ENCODE data around the gene KCNQ5. TPM values are rescaled to one million over a fixed set of nuclear protein-coding genes. Genes with fewer than 3 reads are reported as not detected.

Gene KCNQ5
- total RNA-seq, 4 donors from 2014 or later: 0.52 to 0.97 (median 0.59) TPM

GRCh38 chr6:72674842-72675241 is 53.0 kb downstream of the KCNQ5 start:
- intact Hi-C loops (cut with DNase I; ENCODE audit: low total_unique reads): no loop called here
- TF ChIP-seq POLR2A (IDR thresholded peaks at IDR 0.05) (no peak), CTCF (IDR thresholded peaks at IDR 0.05) (no peak)
- H3K4me3 ChIP-seq (ENCODE audit: low read depth, poor library complexity, severe bottlenecking): no peak overlapping the region
- no peak for DNase-seq (ENCODE audit: low spot score in 2 of 2)
- 88 to 95% methylated on average over 1 of the region's 1 CpG for WGBS, 2 donors

DNA sequence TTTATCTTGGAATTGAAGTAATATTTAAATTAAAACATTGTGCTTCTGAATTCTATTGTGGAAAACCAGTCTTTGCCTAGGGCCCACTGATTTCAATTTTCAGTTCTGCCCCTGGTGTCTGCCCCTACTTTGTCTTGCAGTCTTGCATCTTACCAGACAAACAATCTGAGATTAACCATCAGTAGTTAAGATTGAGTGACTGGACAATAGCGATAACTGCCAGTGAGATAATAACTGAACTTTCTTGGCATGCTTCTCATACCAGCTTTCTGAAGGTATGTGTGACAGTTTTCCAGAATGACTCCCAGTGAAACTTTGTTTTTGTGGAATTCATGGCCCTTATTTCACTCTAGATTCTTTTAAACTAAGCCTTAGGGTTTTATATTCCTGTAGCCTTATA is 53.5 kb downstream of the KCNQ5 start:
- WGBS, 2 donors: 77 to 79% methylated on average over 1 of the region's 1 CpG
- DNase-seq (ENCODE audit: low spot score in 2 of 2): no peak
- no peak overlapping the region for H3K4me3 ChIP-seq (ENCODE audit: low read depth, poor library complexity, severe bottlenecking)
- no peak for TF ChIP-seq CTCF (IDR thresholded peaks at IDR 0.05)
- TF ChIP-seq POLR2A (IDR thresholded peaks at IDR 0.05): no peak
- intact Hi-C loops (cut with DNase I; ENCODE audit: low total_unique reads): no loop called here

DNA sequence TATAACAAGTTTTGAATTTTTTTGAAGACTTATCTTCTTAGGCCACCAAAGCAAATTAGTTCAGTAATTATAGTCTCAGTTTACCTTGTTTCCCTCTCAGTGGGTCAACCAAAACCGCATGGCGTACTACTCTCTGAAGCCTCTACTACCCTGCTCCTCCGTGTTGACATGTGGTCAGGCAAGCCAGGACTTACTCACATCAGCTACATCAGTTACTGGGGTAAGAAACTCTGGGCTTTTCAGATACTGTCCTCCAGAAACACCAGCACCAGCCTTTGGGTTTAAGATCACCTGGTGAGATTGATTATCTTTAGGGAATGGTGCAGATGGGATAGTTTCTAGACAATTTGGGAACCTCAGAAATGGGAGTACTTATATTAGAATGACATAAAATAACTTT is 55.1 kb downstream of the KCNQ5 start:
- TF ChIP-seq POLR2A (IDR thresholded peaks at IDR 0.05) (no peak), CTCF (IDR thresholded peaks at IDR 0.05) (no peak)
- 88 to 92% methylated on average over 3 of the region's 3 CpGs for WGBS, 2 donors
- intact Hi-C loops (cut with DNase I; ENCODE audit: low total_unique reads): no loop called here
- no peak overlapping the region for H3K4me3 ChIP-seq (ENCODE audit: low read depth, poor library complexity, severe bottlenecking)
- DNase-seq (ENCODE audit: low spot score in 2 of 2): no peak

- WGBS, 2 donors: 62 to 65% methylated on average over 1 of the region's 1 CpG
- intact Hi-C loops (cut with DNase I; ENCODE audit: low total_unique reads): no loop called here
- no peak for DNase-seq (ENCODE audit: low spot score in 2 of 2)
- TF ChIP-seq POLR2A (IDR thresholded peaks at IDR 0.05) (no peak), CTCF (IDR thresholded peaks at IDR 0.05) (no peak)
- H3K4me3 ChIP-seq (ENCODE audit: low read depth, poor library complexity, severe bottlenecking): no peak overlapping the region
Observed at GRCh38 chr6:72677740-72678139, 55.9 kb downstream of the KCNQ5 start.

- TF ChIP-seq POLR2A (IDR thresholded peaks at IDR 0.05) (no peak), CTCF (IDR thresholded peaks at IDR 0.05) (no peak)
- no peak for DNase-seq (ENCODE audit: low spot score in 2 of 2)
- intact Hi-C loops (cut with DNase I; ENCODE audit: low total_unique reads): no loop called here
- H3K4me3 ChIP-seq (ENCODE audit: low read depth, poor library complexity, severe bottlenecking): no peak overlapping the region
- 90 to 95% methylated on average over 3 of the region's 3 CpGs for WGBS, 2 donors
Observed at GRCh38 chr6:72683797-72684196, 61.9 kb downstream of the KCNQ5 start.
